ENCODE data around the gene AQP5. TPM values are rescaled to one million over a fixed set of nuclear protein-coding genes. Genes with fewer than 3 reads are reported as not detected.

Gene AQP5
- total RNA-seq, 8 experiments from 2014 or later: 0.25 to 1.5 (median 0.35) TPM; not detected in 2

GRCh38 chr12:49937639-49938300 lies 23.9 kb upstream of the AQP5 start:
- peak in 2 of 8 experiments; percentile 25 to 29 for ATAC-seq (replicated peaks in 6 of 8)
- H3K4me1 ChIP-seq (replicated peaks in 1 of 2): peaks cover 0 to 3% of the 10 kb centered on the region in 2 donors
- H3K4me3 ChIP-seq: no peak overlapping the region
- H3K27ac ChIP-seq: no peak overlapping the region
- 50 to 100% (median 68%) methylated on average over 1 to 5 of the region's 8 CpGs; no CpG with 5 or more reads in 4 of the 10 experiments for WGBS, 10 experiments
- in situ Hi-C loops (cut with MboI; ENCODE audit: low pct_unique_long_range_greater_than_20kb in 2 of 9, low sequenced_read_pairs in 9 of 9, unreplicated experiment in 9 of 9): no loop called here

GRCh38 chr12:49939307-49939706 lies 22.4 kb upstream of the AQP5 start:
- in situ Hi-C loops (cut with MboI; ENCODE audit: low pct_unique_long_range_greater_than_20kb in 2 of 9, low sequenced_read_pairs in 9 of 9, unreplicated experiment in 9 of 9): no loop called here
- H3K4me1 ChIP-seq (replicated peaks in 1 of 2): peaks cover 3 to 5% of the 10 kb centered on the region in 2 donors
- peak in 1 of 8 experiments; percentile 27 for ATAC-seq (replicated peaks in 6 of 8)
- H3K4me3 ChIP-seq: no peak overlapping the region
- H3K27ac ChIP-seq: no peak overlapping the region

DNA sequence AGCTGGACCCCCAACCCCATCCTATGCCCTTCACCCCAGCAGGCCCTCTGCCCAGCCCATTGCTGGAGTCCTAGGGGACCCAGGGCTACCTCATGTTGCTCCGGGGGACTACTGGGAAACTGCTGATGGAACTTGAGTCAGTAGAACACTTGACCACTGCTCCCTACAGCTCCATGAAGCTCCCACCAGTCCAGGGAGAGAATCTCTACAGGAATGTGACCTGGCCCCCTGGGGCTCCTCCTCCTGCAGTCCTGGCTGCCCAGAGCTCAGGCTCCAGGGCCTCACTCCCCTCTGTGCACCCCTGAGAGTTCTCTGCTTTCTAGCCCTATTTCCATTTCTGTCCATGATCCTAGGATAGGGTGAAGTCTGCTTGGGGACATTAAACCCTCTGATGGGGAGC lies 22.0 kb upstream of the AQP5 start:
- H3K27ac ChIP-seq: no peak overlapping the region
- 100% methylated on average over 1 of the region's 1 CpG; no CpG with 5 or more reads in 9 of the 10 experiments for WGBS, 10 experiments
- no peak overlapping the region for H3K4me3 ChIP-seq
- in situ Hi-C loops (cut with MboI; ENCODE audit: low pct_unique_long_range_greater_than_20kb in 2 of 9, low sequenced_read_pairs in 9 of 9, unreplicated experiment in 9 of 9): no loop called here
- peak in 2 of 8 experiments; percentile 20 to 31 for ATAC-seq (replicated peaks in 6 of 8)
- H3K4me1 ChIP-seq (replicated peaks in 1 of 2): peaks cover 3 to 5% of the 10 kb centered on the region in 2 donors

- peaks cover 6 to 10% of the 10 kb centered on the region in 2 donors for H3K4me1 ChIP-seq (replicated peaks in 1 of 2)
- no peak for ATAC-seq (replicated peaks in 6 of 8)
- 27 to 100% (median 79%) methylated on average over 1 to 6 of the region's 13 CpGs for WGBS, 10 experiments
- in situ Hi-C loops (cut with MboI; ENCODE audit: low pct_unique_long_range_greater_than_20kb in 2 of 9, low sequenced_read_pairs in 9 of 9, unreplicated experiment in 9 of 9): no loop called here
- H3K27ac ChIP-seq: no peak overlapping the region
- no peak overlapping the region for H3K4me3 ChIP-seq
Observed at GRCh38 chr12:49941556-49942511, 19.8 kb upstream of the AQP5 start.

DNA sequence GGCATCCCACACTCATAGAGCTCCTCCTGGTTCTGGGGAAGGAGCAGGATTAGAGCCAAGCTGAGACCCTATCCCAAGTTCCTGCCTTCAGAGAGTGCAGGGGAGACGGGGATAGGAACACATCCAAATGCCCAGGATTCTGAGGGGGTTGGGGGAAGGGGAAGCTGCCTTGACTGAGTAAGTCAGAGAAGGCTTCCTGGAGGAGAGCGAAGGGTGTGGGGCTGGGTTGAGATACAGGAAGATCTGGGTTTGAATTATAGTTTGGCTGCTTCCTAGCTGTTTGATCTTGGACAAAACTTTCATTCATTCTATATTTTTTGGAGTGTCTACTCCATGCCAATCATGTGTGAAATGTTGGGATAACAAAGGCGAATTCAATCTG lies 19.2 kb upstream of the AQP5 start:
- in situ Hi-C loops (cut with MboI; ENCODE audit: low pct_unique_long_range_greater_than_20kb in 2 of 9, low sequenced_read_pairs in 9 of 9, unreplicated experiment in 9 of 9): no loop called here
- WGBS, 10 experiments: 100% methylated on average over 1 to 2 of the region's 3 CpGs; no CpG with 5 or more reads in 7 of the 10 experiments
- ATAC-seq (replicated peaks in 6 of 8): no peak

DNA sequence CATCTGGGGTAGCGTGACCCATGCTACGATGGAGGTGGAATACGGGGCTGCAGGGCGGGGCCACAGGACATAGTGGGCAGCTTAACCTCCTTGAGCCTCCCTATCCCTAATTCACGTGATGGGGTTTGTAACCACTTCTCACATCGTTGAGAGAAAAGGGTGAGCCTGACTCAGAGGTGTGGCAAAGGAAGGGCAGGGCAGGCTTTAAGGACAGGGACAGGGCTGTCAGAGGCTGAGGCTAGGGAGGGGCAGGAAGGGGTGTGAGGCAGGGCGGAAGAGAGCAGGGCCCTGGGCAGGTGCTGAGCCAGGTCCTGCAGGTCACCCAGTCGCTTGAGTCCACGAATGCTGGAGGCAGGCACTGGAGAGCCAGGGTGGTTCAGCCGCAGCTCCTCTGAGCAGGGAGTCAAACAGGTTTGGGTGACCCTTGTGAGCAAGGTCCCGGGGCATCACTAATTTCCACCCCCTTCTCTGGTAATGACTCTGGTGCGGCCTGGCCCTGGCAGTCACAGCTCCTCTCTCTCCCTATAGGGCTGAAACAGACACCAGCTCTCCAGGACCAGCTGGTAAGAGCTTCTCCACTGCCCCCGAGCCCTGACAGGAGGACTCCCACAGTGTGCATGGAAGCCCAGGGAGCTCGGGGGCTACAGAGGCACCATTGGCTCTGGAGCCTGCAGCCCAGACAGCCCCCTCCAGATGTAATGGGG lies 18.6 kb upstream of the AQP5 start:
- H3K27ac ChIP-seq: no peak overlapping the region
- H3K4me3 ChIP-seq: no peak overlapping the region
- no peak for ATAC-seq (replicated peaks in 6 of 8)
- peaks cover 5 to 10% of the 10 kb centered on the region in 2 donors for H3K4me1 ChIP-seq (replicated peaks in 1 of 2)
- in situ Hi-C loops (cut with MboI; ENCODE audit: low pct_unique_long_range_greater_than_20kb in 2 of 9, low sequenced_read_pairs in 9 of 9, unreplicated experiment in 9 of 9): no loop called here
- 54 to 100% (median 80%) methylated on average over 1 to 4 of the region's 14 CpGs; no CpG with 5 or more reads in 3 of the 10 experiments for WGBS, 10 experiments

More for the DNA sequence above, 19.2 kb upstream of the AQP5 start:
- Histone ChIP-seq H3K27ac (no peak overlapping the region), H3K4me1 (replicated peaks in 1 of 2) (peaks cover 5 to 10% of the 10 kb centered on the region in 2 donors), H3K4me3 (no peak overlapping the region)

DNA sequence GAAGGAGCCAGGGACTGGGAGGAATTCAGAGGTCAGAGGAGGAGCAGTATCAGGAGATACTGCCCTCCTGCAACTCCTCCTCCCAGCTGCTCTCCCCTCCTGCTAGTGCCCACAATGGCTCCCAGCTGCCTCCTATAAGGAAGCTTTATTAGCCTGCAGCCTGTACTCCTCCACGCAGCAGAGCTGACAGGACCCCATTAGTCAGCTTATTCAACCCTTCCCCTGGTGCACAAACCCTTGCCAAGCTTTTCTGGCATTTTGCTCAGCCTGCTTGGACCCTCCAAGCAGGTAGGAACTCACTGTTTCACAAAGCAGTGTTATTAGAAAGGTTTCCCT lies 18.1 kb upstream of the AQP5 start:
- WGBS, 10 experiments: 17 to 40% (median 33%) methylated on average over 1 of the region's 1 CpG; no CpG with 5 or more reads in 7 of the 10 experiments
- no peak for ATAC-seq (replicated peaks in 6 of 8)
- in situ Hi-C loops (cut with MboI; ENCODE audit: low pct_unique_long_range_greater_than_20kb in 2 of 9, low sequenced_read_pairs in 9 of 9, unreplicated experiment in 9 of 9): no loop called here
- H3K27ac ChIP-seq: no peak overlapping the region
- H3K4me3 ChIP-seq: no peak overlapping the region
- peaks cover 5 to 10% of the 10 kb centered on the region in 2 donors for H3K4me1 ChIP-seq (replicated peaks in 1 of 2)

DNA sequence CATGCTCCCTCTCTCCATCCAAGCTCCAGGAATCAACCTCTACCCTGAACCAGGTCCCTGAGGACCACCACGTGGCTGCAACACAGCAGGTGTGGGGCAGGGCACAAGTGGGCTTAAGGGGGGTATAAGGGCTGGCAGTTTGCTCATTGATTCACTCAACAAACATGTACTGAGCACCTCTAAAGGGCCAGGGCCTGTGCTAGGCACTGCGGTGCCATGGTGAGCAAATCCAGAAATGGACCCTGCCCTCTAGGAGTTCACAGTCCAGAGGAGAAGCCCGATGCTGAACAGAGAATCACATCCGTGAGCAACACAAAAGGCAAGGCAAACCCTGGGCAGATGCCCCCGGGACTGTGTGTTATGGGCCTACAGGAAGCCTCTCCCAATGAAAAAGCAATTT lies 17.6 kb upstream of the AQP5 start:
- Histone ChIP-seq H3K4me1 (replicated peaks in 1 of 2) (peaks cover 5 to 10% of the 10 kb centered on the region in 2 donors), H3K27ac (no peak overlapping the region), H3K4me3 (no peak overlapping the region)
- no peak for ATAC-seq (replicated peaks in 6 of 8)
- WGBS, 10 experiments: 40 to 100% (median 75%) methylated on average over 1 to 3 of the region's 5 CpGs; no CpG with 5 or more reads in 2 of the 10 experiments
- in situ Hi-C loops (cut with MboI; ENCODE audit: low pct_unique_long_range_greater_than_20kb in 2 of 9, low sequenced_read_pairs in 9 of 9, unreplicated experiment in 9 of 9): no loop called here

DNA sequence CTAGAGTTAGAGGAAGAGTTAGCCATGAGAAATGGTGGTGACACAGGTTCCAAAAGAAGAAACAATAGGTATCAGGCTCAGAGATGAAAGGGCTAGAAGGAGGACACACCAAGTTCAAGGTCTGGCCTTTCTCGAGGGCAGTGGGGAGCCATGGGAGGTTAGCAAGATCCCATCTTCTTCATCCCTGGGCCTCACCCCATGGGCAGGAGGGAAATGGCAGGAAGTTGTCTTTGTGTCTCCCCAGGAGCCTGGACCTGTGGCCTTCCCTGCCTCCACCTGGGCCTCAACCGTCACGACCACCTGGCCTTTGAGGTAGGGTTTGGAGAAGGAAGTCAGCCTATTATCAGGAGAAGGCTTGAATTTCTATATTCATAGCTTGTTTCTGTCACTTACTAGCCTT lies 17.0 kb upstream of the AQP5 start:
- ATAC-seq (replicated peaks in 6 of 8): no peak
- peaks cover 5 to 10% of the 10 kb centered on the region in 2 donors for H3K4me1 ChIP-seq (replicated peaks in 1 of 2)
- in situ Hi-C loops (cut with MboI; ENCODE audit: low pct_unique_long_range_greater_than_20kb in 2 of 9, low sequenced_read_pairs in 9 of 9, unreplicated experiment in 9 of 9): no loop called here
- no peak overlapping the region for H3K27ac ChIP-seq
- H3K4me3 ChIP-seq: no peak overlapping the region
- WGBS, 10 experiments: 40 to 100% (median 73%) methylated on average over 1 to 3 of the region's 3 CpGs; no CpG with 5 or more reads in 4 of the 10 experiments

DNA sequence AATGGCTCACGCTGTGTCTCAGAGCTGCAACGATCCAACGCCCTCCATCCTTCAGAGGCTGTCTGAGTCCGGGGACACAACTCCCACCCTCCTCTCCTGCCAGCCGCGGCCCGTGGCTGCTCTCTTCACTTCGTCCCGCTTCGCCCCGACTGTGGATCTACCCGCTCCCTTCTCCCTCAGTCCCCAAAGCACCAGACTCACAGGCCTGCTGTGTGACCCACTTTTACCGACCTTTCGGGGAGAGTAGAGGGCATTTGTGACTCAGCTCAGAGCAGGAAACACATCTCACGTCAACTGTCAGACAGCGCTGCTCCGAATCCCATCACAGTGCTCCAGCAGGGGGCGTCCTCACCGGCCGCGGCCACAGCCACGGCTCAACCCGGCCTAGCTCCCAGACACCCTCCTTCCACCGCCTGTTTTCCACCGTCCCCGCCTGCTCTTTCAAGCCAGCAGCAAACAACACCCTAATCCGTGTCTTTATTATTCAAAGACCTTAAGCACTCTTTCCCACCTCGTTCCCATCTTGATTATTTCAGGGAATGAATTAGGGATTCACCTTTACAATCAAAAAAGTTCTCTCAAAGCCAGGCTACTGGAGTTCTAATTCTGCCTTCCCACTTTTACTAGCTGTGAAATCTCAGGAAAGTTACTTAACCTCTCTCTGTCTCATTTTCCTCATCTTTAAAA lies 16.1 kb upstream of the AQP5 start:
- Histone ChIP-seq H3K27ac (peak overlapping the region in 1 of 2 donors; percentile 30), H3K4me3 (peak overlapping the region in 4 of 5 donors; percentile 17 to 25 (median 19)), H3K4me1 (replicated peaks in 1 of 2) (peaks cover 5 to 10% of the 10 kb centered on the region in 2 donors)
- peak; percentile 98 to 100 (median 99) for ATAC-seq (replicated peaks in 6 of 8)
- 0 to 30% (median 9%) methylated on average over 2 to 15 of the region's 28 CpGs; no CpG with 5 or more reads in 1 of the 10 experiments for WGBS, 10 experiments
- in situ Hi-C loops (cut with MboI; ENCODE audit: low pct_unique_long_range_greater_than_20kb in 2 of 9, low sequenced_read_pairs in 9 of 9, unreplicated experiment in 9 of 9): no loop called here

DNA sequence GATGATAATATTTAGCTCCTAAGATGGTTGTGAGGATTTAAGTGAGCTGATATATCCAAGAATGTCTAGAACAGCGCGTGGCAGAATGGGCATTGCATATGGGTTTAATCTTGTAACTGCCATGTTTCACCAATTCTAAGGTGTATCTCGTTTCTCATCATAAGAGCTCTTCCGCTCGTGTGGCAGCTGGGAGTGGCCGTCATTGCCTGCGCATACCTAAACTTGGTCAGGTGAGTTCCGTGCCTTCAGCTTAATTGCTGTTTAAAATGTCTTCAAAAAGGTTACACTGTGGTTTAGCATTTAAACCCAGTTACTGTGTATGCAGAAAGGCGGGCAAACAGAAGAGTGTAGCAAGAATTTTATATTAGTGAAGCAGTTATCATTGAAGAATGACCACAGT lies 15.6 kb upstream of the AQP5 start:
- H3K27ac ChIP-seq: no peak overlapping the region
- in situ Hi-C loops (cut with MboI; ENCODE audit: low pct_unique_long_range_greater_than_20kb in 2 of 9, low sequenced_read_pairs in 9 of 9, unreplicated experiment in 9 of 9): no loop called here
- WGBS, 10 experiments: 58 to 100% (median 84%) methylated on average over 1 to 9 of the region's 9 CpGs; no CpG with 5 or more reads in 1 of the 10 experiments
- ATAC-seq (replicated peaks in 6 of 8): no peak
- no peak overlapping the region for H3K4me3 ChIP-seq
- peaks cover 5 to 10% of the 10 kb centered on the region in 2 donors for H3K4me1 ChIP-seq (replicated peaks in 1 of 2)

DNA sequence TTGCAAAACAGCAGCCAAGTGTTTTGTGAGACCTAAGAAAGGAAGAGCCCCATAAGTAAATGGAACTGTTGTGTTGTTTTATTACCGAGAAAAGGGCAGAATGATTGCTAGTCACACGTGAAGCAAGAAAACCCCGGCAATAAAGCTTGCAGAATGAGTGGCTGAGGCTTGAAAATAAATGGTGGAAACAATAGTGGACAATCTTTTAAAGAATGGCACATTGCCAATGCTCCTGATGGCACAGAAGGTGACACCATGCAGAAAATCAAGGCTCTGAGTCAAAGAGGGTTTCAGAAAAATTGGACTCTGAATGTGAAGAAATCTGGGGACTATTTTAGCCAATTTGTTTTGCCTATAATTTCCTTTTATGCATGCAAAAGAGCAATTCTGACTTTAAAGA lies 15.2 kb upstream of the AQP5 start:
- 27 to 90% (median 39%) methylated on average over 2 to 3 of the region's 3 CpGs; no CpG with 5 or more reads in 1 of the 10 experiments for WGBS, 10 experiments
- no peak overlapping the region for H3K27ac ChIP-seq
- H3K4me1 ChIP-seq (replicated peaks in 1 of 2): peaks cover 5 to 10% of the 10 kb centered on the region in 2 donors
- no peak overlapping the region for H3K4me3 ChIP-seq
- in situ Hi-C loops (cut with MboI; ENCODE audit: low pct_unique_long_range_greater_than_20kb in 2 of 9, low sequenced_read_pairs in 9 of 9, unreplicated experiment in 9 of 9): no loop called here
- no peak for ATAC-seq (replicated peaks in 6 of 8)

Measured in motor neuron (in vitro differentiated cells).